B cell (primary cell): ENCODE measurements around the gene CPT2. TPM values are rescaled to one million over a fixed set of nuclear protein-coding genes. Genes with fewer than 3 reads are reported as not detected.

Experiments used
- ATAC-seq: fragments of 200-7000 bp; cut with Tn5 transposase; one replicate; pipeline ENCODE4 v1.10.0; 2021; ENCODE audit warnings: low read depth, mild to moderate bottlenecking, moderate number of reproducible peaks, moderate library complexity
- CTCF ChIA-PET: fragments of 350-600 bp; sonication (Branson Sonifier 250); formaldehyde crosslinking; loops from one replicate; lab custom pipeline; 2021; ENCODE audit warnings: antibody characterized with exemption, inconsistent platforms; lab: Charles Lee
- POLR2A ChIA-PET: fragments of 350-600 bp; sonication (Branson Sonifier 250); formaldehyde crosslinking; loops from one replicate; lab custom pipeline; 2021; ENCODE audit warnings: antibody characterized with exemption; lab: Charles Lee
- DNase-seq: peaks from one replicate; pipeline ENCODE4 v3.0.0; 2013
- H2AFZ ChIP-seq: 2 replicates; pipeline ENCODE4 v1.6.1; 2012; ENCODE audit warnings: mild to moderate bottlenecking, low read depth, low read length; ENCODE audit not compliant: insufficient read depth, poor library complexity, severe bottlenecking
- H3K27ac ChIP-seq, 2 donors: 1 replicate in 1 of 2; 2 replicates in 1 of 2; pipeline ENCODE4 v1.5.1; 2012 to 2013; ENCODE audit warnings: low read length in 2 of 2, mild to moderate bottlenecking in 2 of 2, moderate library complexity in 1 of 2
- H3K27me3 ChIP-seq, 4 experiments: fragments of 200-600 bp in 1 of 4; sonication (generic) in 1 of 4; replicated peaks in 1 of 4; 1 replicate in 2 of 4; 2 replicates in 2 of 4; pipeline versions ENCODE4 v1.6.1 to v1.7.0; 2013 to 2016; ENCODE audit warnings: low read length in 3 of 4, mild to moderate bottlenecking in 2 of 4, mixed read lengths in 1 of 4, moderate library complexity in 1 of 4; ENCODE audit not compliant: insufficient read depth in 4 of 4, control insufficient read depth in 3 of 4; ENCODE audit errors: control extremely low read depth in 1 of 4
- H3K36me3 ChIP-seq, 2 experiments: replicated peaks in 1 of 2; 1 replicate in 1 of 2; 2 replicates in 1 of 2; pipeline versions ENCODE4 v1.6.1 to v1.7.1; 2013; ENCODE audit warnings: low read length in 1 of 2; ENCODE audit not compliant: insufficient read depth in 2 of 2, control insufficient read depth in 1 of 2; ENCODE audit errors: control extremely low read depth in 1 of 2, extremely low read depth in 1 of 2
- H3K4me1 ChIP-seq, 2 donors: fragments of 200-600 bp in 1 of 2; sonication (generic) in 1 of 2; 1 replicate in 1 of 2; 2 replicates in 1 of 2; pipeline versions ENCODE4 v1.5.1 to v1.6.1; 2013 to 2017; ENCODE audit warnings: low read length in 2 of 2; ENCODE audit not compliant: control insufficient read depth in 2 of 2, insufficient read depth in 2 of 2
- H3K4me2 ChIP-seq: replicated peaks from 2 replicates; pipeline ENCODE3; 2012; ENCODE audit warnings: mild to moderate bottlenecking, low read depth, low read length; ENCODE audit not compliant: poor library complexity, severe bottlenecking
- H3K4me3 ChIP-seq, 5 experiments: fragments of 200-600 bp in 1 of 5; sonication (generic) in 1 of 5; 1 replicate in 3 of 5; 2 replicates in 2 of 5; pipeline versions ENCODE4 v1.5.1 to v1.7.0; 2011 to 2016; ENCODE audit warnings: low read length in 4 of 5, mild to moderate bottlenecking in 4 of 5, low read depth in 2 of 5, control low read depth in 1 of 5, moderate library complexity in 1 of 5; ENCODE audit not compliant: insufficient read depth in 1 of 5; ENCODE audit errors: control extremely low read depth in 1 of 5, extremely low read depth in 1 of 5
- H3K79me2 ChIP-seq: fragments of 200-600 bp; sonication (generic); one replicate; pipeline ENCODE4 v1.6.0; 2016; ENCODE audit warnings: low read length; ENCODE audit not compliant: control insufficient read depth, insufficient read depth
- H3K9ac ChIP-seq: fragments of 200-600 bp; sonication (generic); 2 replicates; pipeline ENCODE4 v1.6.1; 2017; ENCODE audit warnings: mild to moderate bottlenecking, low read length, moderate library complexity
- H3K9me3 ChIP-seq, 3 donors: one replicate each; pipeline versions ENCODE4 v1.6.1 to v1.7.1; 2013; ENCODE audit warnings: low read length in 2 of 3; ENCODE audit not compliant: control insufficient read depth in 2 of 3, insufficient read depth in 1 of 3; ENCODE audit errors: control extremely low read depth in 1 of 3
- H4K20me1 ChIP-seq: 2 replicates; pipeline ENCODE4 v1.6.0; 2012; ENCODE audit warnings: mild to moderate bottlenecking, low read length; ENCODE audit not compliant: insufficient read depth, control insufficient read depth, poor library complexity, severe bottlenecking
- H3K27ac Mint-ChIP-seq: one replicate; pipeline ENCODE4 v1.8.0; 2021; ENCODE audit warnings: mixed read lengths
- H3K27me3 Mint-ChIP-seq: one replicate; pipeline ENCODE4 v1.8.0; 2021; ENCODE audit warnings: mixed read lengths
- H3K4me1 Mint-ChIP-seq: one replicate; pipeline ENCODE4 v1.8.0; 2021; ENCODE audit warnings: mixed read lengths
- H3K4me3 Mint-ChIP-seq: one replicate; pipeline ENCODE4 v1.8.0; 2021; ENCODE audit warnings: mixed read lengths
- H3K9me3 Mint-ChIP-seq: one replicate; pipeline ENCODE4 v1.8.0; 2022; ENCODE audit warnings: mixed read lengths; ENCODE audit not compliant: insufficient read depth
- CTCF ChIP-seq: fragments of 200-600 bp; IDR thresholded peaks from one replicate; pipeline ENCODE4 v1.8.0; 2022; ENCODE audit warnings: antibody characterized with exemption, mild to moderate bottlenecking
- EZH2 ChIP-seq: IDR thresholded peaks from 2 replicates; pipeline ENCODE4 v1.6.1; 2012; ENCODE audit warnings: borderline replicate concordance, low read depth, mild to moderate bottlenecking, moderate library complexity, low read length; ENCODE audit not compliant: insufficient read depth, poor library complexity, severe bottlenecking
- WGBS: methylation state at CpG from one replicate; pipeline ENCODE4 v1.1.5; 2013; ENCODE audit warnings: missing lambda C conversion rate; ENCODE audit not compliant: insufficient coverage; 5-methylcytosine and 5-hydroxymethylcytosine counted together
- intact Hi-C: fragments of 100-400 bp; cut with micrococcal nuclease; formaldehyde crosslinking; loops from one replicate; pipeline ENCODE4 v1.10.0; 2022
- polyA plus RNA-seq: library from polyadenylated mRNA; depleted of rRNA; stranded (reverse); fragments of >200 nt; gene quantifications from 2 replicates; pipeline ENCODE4 v1.2.3, GENCODE V29; 2012
- total RNA-seq, 2 donors: library from RNA; stranded (reverse); fragments of 120-200 nt in 1 of 2; gene quantifications; 1 replicate in 1 of 2; 2 replicates in 1 of 2; pipeline versions ENCODE4 v1.2.3 to v1.2.4, GENCODE V29; 2013 to 2022

CPT2 gene
- total and polyA plus RNA-seq, 2 donors (not counting 1 experiment from before 2014, with no cell fraction given), result 6.3 to 19.8 TPM

- Histone ChIP-seq H3K9me3 (no peaks in the 10 kb centered on the region), H3K4me1 (peaks cover 16 to 20% of the 10 kb centered on the region in 2 donors), H3K9ac (peak overlapping the region; percentile 99), H4K20me1 (no peaks in the 10 kb centered on the region), H2AFZ (peak overlapping the region; percentile 89), H3K27ac (peak overlapping the region; percentile 81 to 96), H3K79me2 (peaks cover 27% of the 10 kb centered on the region), H3K36me3 (peaks cover 0 to 10% of the 10 kb centered on the region in 2 experiments), H3K27me3 (no peaks in the 10 kb centered on the region), H3K4me2 (peak overlapping the region; percentile 96), H3K4me3 (peak overlapping the region in 4 of 5 experiments; percentile 72 to 91 (median 82))
- H3K4me3 Mint-ChIP-seq, result peak overlapping the region; percentile 97
- ChIA-PET POLR2A (interaction anchor here (0.9 to 1.0 kb wide), 2 partner anchors 23 to 131 kb away, joined by 3 to 5 read pairs; partner anchors contain the start of gene LRP8), CTCF (interaction anchor here (1.8 to 3.1 kb wide), 3 partner anchors 10 to 15 kb away, joined by 9 to 27 read pairs (median 10); no protein-coding TSS in a partner anchor)
- no peaks in the 10 kb centered on the region for H3K27me3 Mint-ChIP-seq
- no peak for DNase-seq
- peak overlapping the region; percentile 95 for H3K27ac Mint-ChIP-seq
- no peaks in the 10 kb centered on the region for H3K9me3 Mint-ChIP-seq
- TF ChIP-seq CTCF, result no peak
- peaks cover 28% of the 10 kb centered on the region for H3K4me1 Mint-ChIP-seq
- WGBS, result 63% methylated on average over 4 of the region's 9 CpGs
- no peak for ATAC-seq
- intact Hi-C loops, result loop anchor here (1.0 to 2.0 kb wide), 5 partner anchors 24 to 1141 kb away; partner anchors contain the start of genes CC2D1B, CZIB, MAGOH and TXNDC12
These were observed 573 bp upstream of the CPT2 start for GRCh38 chr1:53196017-53196484.

- H3K36me3 ChIP-seq, result peaks cover 2 to 24% of the 10 kb centered on the region in 2 experiments
- H3K27ac Mint-ChIP-seq, result peak overlapping the region; percentile 95
- POLR2A ChIA-PET, result no interaction called here
- peaks cover 16 to 20% of the 10 kb centered on the region in 2 donors for H3K4me1 ChIP-seq
- H3K27me3 ChIP-seq, result no peaks in the 10 kb centered on the region
- H3K27ac ChIP-seq, result peak overlapping the region; percentile 81 to 96
- CTCF ChIA-PET, result interaction anchor here (0.6 to 2.3 kb wide), 2 partner anchors 11 to 906 kb away, joined by 3 to 10 read pairs; no protein-coding TSS in a partner anchor
- ATAC-seq, result no peak
- H2AFZ ChIP-seq, result peak overlapping the region; percentile 89
- H3K4me2 ChIP-seq, result peak overlapping the region; percentile 96
- no peak for DNase-seq
- TF ChIP-seq CTCF (no peak), EZH2 (no peak)
- no peaks in the 10 kb centered on the region for H3K27me3 Mint-ChIP-seq
- intact Hi-C loops, result loop anchor here (2.0 kb wide), 1 partner anchor 1143 kb away; the partner anchor contains the start of gene TXNDC12
- no peaks in the 10 kb centered on the region for H3K9me3 Mint-ChIP-seq
- WGBS, result 35% methylated on average over 13 of the region's 13 CpGs
- no peaks in the 10 kb centered on the region for H3K9me3 ChIP-seq
- H3K9ac ChIP-seq, result peak overlapping the region; percentile 99
- peaks cover 28% of the 10 kb centered on the region for H3K4me1 Mint-ChIP-seq
- H3K79me2 ChIP-seq, result peaks cover 27% of the 10 kb centered on the region
- peak overlapping the region; percentile 97 for H3K4me3 Mint-ChIP-seq
- peak overlapping the region; percentile 72 to 91 (median 76) for H3K4me3 ChIP-seq
- H4K20me1 ChIP-seq, result no peaks in the 10 kb centered on the region
These were observed 922 bp downstream of the CPT2 start for GRCh38 chr1:53197291-53198200.
